Measurements from ENCODE around the gene DOK7. TPM values are rescaled to one million over a fixed set of nuclear protein-coding genes. Genes with fewer than 3 reads are reported as not detected.
A peak's percentile ranks its signal among the peaks of the same experiment; 100 is the strongest.

The DOK7 gene
- total RNA-seq, 1 experiment from 2014 or later: 7.6 TPM

GRCh38 chr4:3441501-3442459 is 21.3 kb upstream of the DOK7 start, which contains the start of gene HGFAC:
Gene HGFAC, plus strand, starts transcription at chr4:3441968. Its CDS starts 34 bp downstream, at chr4:3442002.
- Histone ChIP-seq H3K4me3 (no peak within 1 kb of the TSS), H3K9me3 (ENCODE audit: insufficient read depth, low read depth) (no peaks in the 10 kb centered on the region), H3K79me2 (ENCODE audit: low read depth) (no peaks in the 10 kb centered on the region), H3K4me1 (replicated peaks; ENCODE audit: insufficient read depth) (peaks cover 7% of the 10 kb centered on the region; the same call in 1 of the 2 replicates), H3K27ac (no peak within 1 kb of the TSS), H2AFZ (no peak within 1 kb of the TSS), H3K36me3 (ENCODE audit: low read depth) (no peaks in the 10 kb centered on the region), H4K20me1 (ENCODE audit: insufficient read depth) (no peaks in the 10 kb centered on the region), H3F3A (ENCODE audit: insufficient read depth, low read depth) (no peaks in the 10 kb centered on the region), H3K27me3 (ENCODE audit: insufficient read depth, low read depth) (no peaks in the 10 kb centered on the region), H3K9me2 (ENCODE audit: insufficient read depth) (no peaks in the 10 kb centered on the region), H3K4me2 (no peak within 1 kb of the TSS)
- TF ChIP-seq EZH2 (IDR thresholded peaks at IDR 0.05; ENCODE audit: low read depth): no peak
- TF ChIP-seq, protein P1, sequence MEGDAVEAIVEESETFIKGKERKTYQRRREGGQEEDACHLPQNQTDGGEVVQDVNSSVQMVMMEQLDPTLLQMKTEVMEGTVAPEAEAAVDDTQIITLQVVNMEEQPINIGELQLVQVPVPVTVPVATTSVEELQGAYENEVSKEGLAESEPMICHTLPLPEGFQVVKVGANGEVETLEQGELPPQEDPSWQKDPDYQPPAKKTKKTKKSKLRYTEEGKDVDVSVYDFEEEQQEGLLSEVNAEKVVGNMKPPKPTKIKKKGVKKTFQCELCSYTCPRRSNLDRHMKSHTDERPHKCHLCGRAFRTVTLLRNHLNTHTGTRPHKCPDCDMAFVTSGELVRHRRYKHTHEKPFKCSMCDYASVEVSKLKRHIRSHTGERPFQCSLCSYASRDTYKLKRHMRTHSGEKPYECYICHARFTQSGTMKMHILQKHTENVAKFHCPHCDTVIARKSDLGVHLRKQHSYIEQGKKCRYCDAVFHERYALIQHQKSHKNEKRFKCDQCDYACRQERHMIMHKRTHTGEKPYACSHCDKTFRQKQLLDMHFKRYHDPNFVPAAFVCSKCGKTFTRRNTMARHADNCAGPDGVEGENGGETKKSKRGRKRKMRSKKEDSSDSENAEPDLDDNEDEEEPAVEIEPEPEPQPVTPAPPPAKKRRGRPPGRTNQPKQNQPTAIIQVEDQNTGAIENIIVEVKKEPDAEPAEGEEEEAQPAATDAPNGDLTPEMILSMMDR (conservative IDR thresholded peaks at IDR 0.05): no peak
- no peak for DNase-seq
- CTCF ChIA-PET: interaction anchor here (0.6 kb wide), 1 partner anchor 33 kb away, joined by 9 read pairs; no protein-coding TSS in a partner anchor
- intact Hi-C loops (cut with micrococcal nuclease; ENCODE audit: unreplicated experiment): loop anchor here (2.0 to 5.0 kb wide), 2 partner anchors 54 to 95 kb away; no protein-coding TSS in a partner anchor
- POLR2A ChIA-PET (ENCODE audit: unreplicated experiment): interaction anchor here (0.5 kb wide), 2 partner anchors 96 to 806 kb away, joined by 3 to 4 read pairs; partner anchors contain the start of gene TMEM128
- BruUV-seq (replicated peaks): no TSS peak

- BruUV-seq (replicated peaks): no TSS peak
- Histone ChIP-seq H3K27ac (no peak overlapping the region), H3K79me2 (ENCODE audit: low read depth) (no peaks in the 10 kb centered on the region), H4K20me1 (ENCODE audit: insufficient read depth) (no peaks in the 10 kb centered on the region), H3K4me3 (no peak overlapping the region), H3K9me3 (ENCODE audit: insufficient read depth, low read depth) (no peaks in the 10 kb centered on the region), H3K27me3 (ENCODE audit: insufficient read depth, low read depth) (no peaks in the 10 kb centered on the region), H3K4me2 (no peak overlapping the region), H3F3A (ENCODE audit: insufficient read depth, low read depth) (no peaks in the 10 kb centered on the region), H2AFZ (no peak overlapping the region), H3K36me3 (ENCODE audit: low read depth) (no peaks in the 10 kb centered on the region), H3K4me1 (replicated peaks; ENCODE audit: insufficient read depth) (no peaks in the 10 kb centered on the region), H3K9me2 (ENCODE audit: insufficient read depth) (no peaks in the 10 kb centered on the region)
- ChIA-PET CTCF (no interaction called here), POLR2A (ENCODE audit: unreplicated experiment) (no interaction called here)
- TF ChIP-seq EZH2 (IDR thresholded peaks at IDR 0.05; ENCODE audit: low read depth): no peak
- TF ChIP-seq, protein P1 (conservative IDR thresholded peaks at IDR 0.05): no peak
- no peak for DNase-seq
- intact Hi-C loops (cut with micrococcal nuclease; ENCODE audit: unreplicated experiment): loop anchor here (2.0 to 5.0 kb wide), 2 partner anchors 55 to 96 kb away; no protein-coding TSS in a partner anchor
These were observed 20.6 kb upstream of the DOK7 start for GRCh38 chr4:3442460-3442958.

- Histone ChIP-seq H3K27me3 (ENCODE audit: insufficient read depth, low read depth) (no peaks in the 10 kb centered on the region), H3K36me3 (ENCODE audit: low read depth) (no peaks in the 10 kb centered on the region), H3K79me2 (ENCODE audit: low read depth) (no peaks in the 10 kb centered on the region), H3K4me1 (replicated peaks; ENCODE audit: insufficient read depth) (no peaks in the 10 kb centered on the region), H3K27ac (no peak overlapping the region), H3K9me2 (ENCODE audit: insufficient read depth) (no peaks in the 10 kb centered on the region), H3K4me2 (no peak overlapping the region), H3K9me3 (ENCODE audit: insufficient read depth, low read depth) (no peaks in the 10 kb centered on the region), H3K4me3 (no peak overlapping the region), H3F3A (ENCODE audit: insufficient read depth, low read depth) (no peaks in the 10 kb centered on the region), H4K20me1 (ENCODE audit: insufficient read depth) (no peaks in the 10 kb centered on the region), H2AFZ (no peak overlapping the region)
- no peak for TF ChIP-seq EZH2 (IDR thresholded peaks at IDR 0.05; ENCODE audit: low read depth)
- TF ChIP-seq, protein P1 (conservative IDR thresholded peaks at IDR 0.05): peak; percentile 89
- no TSS peak for BruUV-seq (replicated peaks)
- DNase-seq: peak in 1 of 2 experiments; percentile 68
- intact Hi-C loops (cut with micrococcal nuclease; ENCODE audit: unreplicated experiment): loop anchor here (1.0 to 5.0 kb wide), 3 partner anchors 56 to 250 kb away; no protein-coding TSS in a partner anchor
- ChIA-PET CTCF (no interaction called here), POLR2A (ENCODE audit: unreplicated experiment) (no interaction called here)
These were observed 20.0 kb upstream of the DOK7 start for GRCh38 chr4:3442959-3443749.

Data from PC-9 (cell line).